ENCODE results near the gene PPP3CA.
"Not testable (repeated sequence)": the region's sequence is repeated elsewhere in the genome, so short reads cannot be mapped to it uniquely, and the experiment has no call there.

PPP3CA gene

DNA sequence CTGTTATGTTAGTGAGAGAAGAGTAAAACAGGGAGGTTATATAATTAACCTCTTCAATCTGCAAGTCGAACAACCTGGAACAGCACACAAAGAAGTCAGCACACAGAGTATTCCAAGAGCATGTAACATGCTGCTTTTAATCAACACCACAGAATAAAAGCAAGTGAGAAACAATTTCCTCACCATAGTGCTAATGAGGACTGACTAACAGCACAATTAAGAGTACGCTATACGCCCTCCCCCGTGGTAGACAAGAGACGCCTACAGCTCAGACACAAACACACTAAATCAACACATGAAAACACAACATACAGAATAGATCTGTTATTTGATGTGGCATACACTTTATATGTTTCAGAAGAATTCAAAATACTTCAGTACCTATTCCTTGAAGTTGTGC lies 103.0 kb downstream of the PPP3CA start:
- DNase-seq, result no peak

DNA sequence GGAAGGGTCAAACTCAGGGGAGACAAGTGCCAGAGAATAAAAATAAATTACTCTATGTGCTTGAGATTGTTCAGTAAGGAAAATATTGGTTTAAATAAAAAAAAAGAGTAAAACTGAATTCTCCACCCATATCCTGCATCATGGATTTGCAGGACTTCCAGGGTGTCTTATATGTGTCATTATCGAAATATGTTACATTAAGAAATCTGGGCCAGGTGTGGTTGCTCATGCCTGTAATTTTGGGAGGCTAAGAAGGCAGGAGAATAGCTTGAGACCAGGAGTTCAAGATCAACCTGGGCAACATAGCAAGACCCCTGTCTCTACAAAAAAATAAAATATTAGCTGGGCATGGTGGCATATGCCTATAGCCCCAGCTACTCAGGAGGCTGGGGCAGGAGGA lies 104.9 kb downstream of the PPP3CA start:
- DNase-seq, result no peak

GRCh38 chr4:101240099-101240498 lies 107.2 kb downstream of the PPP3CA start:
- no peak for DNase-seq

- DNase-seq, result no peak
Measured at GRCh38 chr4:101239665-101240064, 107.7 kb downstream of the PPP3CA start.

- DNase-seq, result no peak
Measured at GRCh38 chr4:101238706-101239105, 108.6 kb downstream of the PPP3CA start.

DNA sequence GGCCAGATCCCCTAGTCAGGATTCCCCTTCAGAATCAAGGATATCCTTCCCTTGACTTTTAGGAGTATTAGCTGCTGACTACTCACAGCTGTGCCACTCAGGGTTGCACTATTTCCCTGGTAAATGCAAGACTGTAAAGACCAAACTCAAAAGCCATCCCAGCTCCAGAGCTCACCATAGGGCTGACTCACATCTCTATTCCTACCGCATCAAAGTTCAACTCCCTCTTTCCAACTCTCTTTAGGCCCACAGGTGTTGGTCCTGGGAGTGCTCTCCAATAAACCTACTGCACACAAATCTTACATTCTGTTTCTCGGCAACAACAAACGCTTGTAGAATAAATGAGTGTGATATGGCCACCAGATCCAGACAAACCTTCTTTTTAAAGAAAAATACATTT lies 109.6 kb downstream of the PPP3CA start:
- DNase-seq, result no peak

- no peak for DNase-seq
Measured at GRCh38 chr4:101236097-101236496, 111.2 kb downstream of the PPP3CA start.

- not testable (repeated sequence) for DNase-seq
Measured at GRCh38 chr4:101234141-101234540, 113.2 kb downstream of the PPP3CA start.

DNA sequence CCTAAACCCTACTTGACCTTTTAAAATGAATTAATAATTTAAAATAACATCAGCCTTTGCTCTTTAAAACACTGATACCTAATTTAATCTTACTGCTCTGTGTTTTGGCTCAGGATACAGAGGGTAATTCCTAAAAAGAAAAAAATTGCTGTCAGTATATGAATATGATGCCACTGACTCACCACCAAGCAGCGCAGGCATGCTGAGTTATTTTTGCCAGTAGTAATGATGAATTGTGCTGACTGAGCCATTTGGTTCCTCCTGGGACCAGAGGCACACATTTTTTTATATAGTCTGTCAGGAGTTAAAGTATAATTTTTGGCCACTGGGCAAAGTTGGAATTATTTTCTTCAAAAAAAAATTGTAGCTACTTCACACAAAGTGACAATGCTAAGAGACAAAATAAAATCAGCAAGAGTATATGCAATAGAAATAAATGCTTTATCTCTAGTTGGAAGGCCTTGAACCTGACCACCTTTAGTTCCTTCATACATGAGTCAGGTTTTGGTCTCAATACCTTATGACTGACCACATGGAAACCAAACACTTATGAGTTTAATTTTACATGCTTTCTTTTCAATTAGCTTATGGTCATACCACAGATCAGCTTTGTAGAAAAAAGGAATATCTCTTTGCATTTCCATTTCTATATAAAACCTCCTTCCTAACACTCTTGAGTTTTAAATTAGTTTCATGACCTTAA lies 115.1 kb downstream of the PPP3CA start:
- no peak for DNase-seq

GRCh38 chr4:101230801-101231426 lies 116.4 kb downstream of the PPP3CA start:
- no peak for DNase-seq

- DNase-seq, result no peak
Measured at GRCh38 chr4:101229116-101229515, 118.2 kb downstream of the PPP3CA start.

DNA sequence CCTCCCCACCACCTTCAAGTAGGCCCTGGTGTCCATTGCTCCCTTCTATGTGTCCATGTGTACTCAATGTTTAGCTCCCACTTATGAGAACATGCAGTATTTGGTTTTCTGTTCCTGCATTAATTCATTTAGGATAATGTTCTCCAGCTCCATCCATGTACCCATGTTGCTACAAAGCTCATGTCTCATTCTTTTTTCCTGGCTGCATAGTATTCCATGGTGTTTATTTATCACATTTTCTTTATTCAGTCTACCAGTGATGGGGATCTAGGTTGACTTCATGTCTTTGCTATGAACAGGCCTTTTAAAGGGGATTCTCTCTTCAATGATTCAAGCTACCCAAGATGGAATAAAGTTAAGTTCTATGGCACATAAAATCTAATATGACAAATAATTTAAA lies 119.6 kb downstream of the PPP3CA start:
- no peak for DNase-seq

DNA sequence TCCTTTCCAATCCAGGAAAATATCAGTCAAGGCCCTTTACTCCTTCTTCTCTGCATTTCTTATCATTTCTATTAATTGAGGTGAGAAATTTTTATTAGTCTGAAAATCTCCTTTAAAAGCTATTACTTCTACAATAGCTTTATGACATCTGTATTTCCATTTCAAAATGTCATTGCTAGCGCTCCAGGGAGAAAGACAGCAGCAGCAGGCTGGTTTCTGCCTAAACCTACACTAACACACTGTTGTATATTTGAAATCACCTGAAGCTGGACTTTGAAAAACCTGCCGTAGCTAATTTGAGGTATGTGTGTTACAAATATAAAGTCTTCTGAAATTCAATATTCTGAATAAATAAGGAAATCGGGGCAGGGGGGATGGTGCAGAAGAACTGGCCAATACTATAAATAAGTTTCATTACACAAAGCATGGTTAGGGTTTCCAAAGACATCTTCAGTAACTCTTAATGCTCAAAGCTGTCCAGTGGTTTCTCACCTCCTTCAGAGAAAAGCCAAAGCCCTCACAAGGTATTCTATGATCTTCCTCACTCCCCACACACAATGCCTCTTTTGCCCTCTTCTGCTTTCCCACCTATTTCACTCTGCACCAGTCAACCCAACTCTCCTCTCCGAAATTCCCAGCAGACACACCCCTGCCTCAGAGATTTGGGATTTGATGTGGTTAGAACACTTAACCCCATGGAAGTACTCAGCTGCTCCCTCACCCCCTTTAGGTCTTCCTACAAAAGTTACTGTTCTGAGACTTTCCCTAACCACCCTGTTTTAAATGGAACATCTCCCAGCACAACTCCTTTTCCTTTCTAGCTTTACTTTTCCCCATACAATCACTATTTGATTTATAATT lies 122.7 kb downstream of the PPP3CA start:
- no peak for DNase-seq

DNA sequence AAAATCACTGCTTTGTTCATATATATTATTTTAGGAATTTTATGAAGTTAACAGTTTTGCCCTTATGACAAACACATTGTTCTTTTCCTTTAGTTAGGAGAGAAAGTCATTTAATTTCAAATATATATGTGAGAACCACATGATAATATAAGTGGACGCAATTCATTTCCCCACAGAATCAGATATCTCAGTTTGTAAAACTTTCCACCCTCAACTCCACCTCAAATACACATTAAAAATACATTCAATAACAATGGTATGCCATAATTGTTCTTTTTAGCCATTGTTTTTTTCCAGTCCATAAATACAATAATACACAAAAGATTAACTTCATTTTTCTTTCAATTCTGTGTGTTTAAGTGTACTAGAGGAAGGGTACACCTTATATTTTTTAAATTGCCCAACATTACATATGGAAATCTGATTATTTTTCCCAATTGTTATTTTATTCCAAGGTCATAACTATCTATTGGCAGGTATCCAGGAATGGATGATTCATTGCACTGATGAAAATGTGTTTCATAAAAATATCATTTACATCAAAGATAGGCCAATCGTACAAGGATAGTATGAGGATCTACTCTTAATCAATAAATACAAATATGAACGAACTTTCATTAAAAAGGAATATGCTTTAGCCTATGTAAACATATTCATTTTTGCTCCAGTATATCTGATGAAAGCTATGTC lies 125.0 kb downstream of the PPP3CA start:
- DNase-seq, result no peak

GRCh38 chr4:101221294-101221693 lies 126.0 kb downstream of the PPP3CA start:
- no peak for DNase-seq

GRCh38 chr4:101218894-101219293 lies 128.4 kb downstream of the PPP3CA start:
- no peak for DNase-seq

- DNase-seq, result no peak
Measured at GRCh38 chr4:101218346-101218745, 129.0 kb downstream of the PPP3CA start.

GRCh38 chr4:101217353-101218031 lies 129.8 kb downstream of the PPP3CA start:
- no peak for DNase-seq

DNA sequence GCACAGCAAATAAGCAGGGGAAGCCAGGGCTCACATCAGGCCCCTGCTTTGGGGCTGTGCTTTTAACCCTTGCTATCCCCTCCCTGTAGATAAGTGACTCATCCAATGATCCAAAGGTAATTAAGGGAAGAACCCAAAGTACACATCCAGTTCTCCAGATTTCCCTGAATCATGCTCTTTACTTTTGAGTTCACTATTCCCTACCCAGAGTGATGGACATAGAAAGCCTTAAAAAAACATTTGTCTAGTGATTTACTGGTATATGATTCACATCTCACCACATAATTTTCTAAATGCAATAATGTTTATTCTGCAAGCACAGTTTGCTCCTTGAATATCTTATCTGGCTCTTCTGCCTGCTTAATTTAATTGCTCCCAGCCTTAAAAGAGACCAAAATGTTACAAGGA lies 136.2 kb downstream of the PPP3CA start:
- DNase-seq, result no peak

GRCh38 chr4:101210331-101210730 lies 137.0 kb downstream of the PPP3CA start:
- no peak for DNase-seq

GRCh38 chr4:101208171-101208570 lies 139.2 kb downstream of the PPP3CA start:
- no peak for DNase-seq

DNA sequence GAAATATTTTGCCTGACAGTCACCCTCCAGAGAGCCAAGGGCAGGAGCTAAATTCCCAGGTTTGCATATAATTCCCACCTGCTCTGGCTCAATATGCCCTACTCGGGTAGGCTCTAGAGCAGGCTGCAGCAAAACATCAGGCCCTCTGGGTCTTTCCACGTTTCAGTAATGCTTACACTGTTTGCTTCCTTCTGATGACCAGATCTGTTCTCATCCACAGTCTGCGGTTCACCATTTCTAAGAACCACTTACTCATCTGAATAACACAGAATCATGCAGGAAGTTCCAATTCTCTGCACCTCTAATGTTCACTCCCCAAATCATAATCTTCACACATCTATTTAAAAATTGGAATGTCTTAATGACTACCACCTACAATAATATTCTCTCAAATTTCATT lies 141.4 kb downstream of the PPP3CA start:
- DNase-seq, result peak; percentile 47

GRCh38 chr4:101201421-101201820 lies 145.9 kb downstream of the PPP3CA start:
- no peak for DNase-seq

All from CD4-positive, alpha-beta T cell treated with Interleukin-17A for 4 hours (primary cell).